Urinary bladder (tissue), 4 donors: ENCODE measurements around the gene ZC3H7B. TPM values are rescaled to one million over a fixed set of nuclear protein-coding genes. Genes with fewer than 3 reads are reported as not detected.
"Not testable (repeated sequence)": the region's sequence is repeated elsewhere in the genome, so short reads cannot be mapped to it uniquely, and the experiment has no call there.

Experiments used
- DNase-seq: peaks from one replicate; pipeline ENCODE4 v3.0.0-alpha.2; 2015; ENCODE audit errors: extremely low spot score
- H3K27ac ChIP-seq: one replicate; pipeline ENCODE4 v1.5.1; 2013; ENCODE audit warnings: low read depth, mild to moderate bottlenecking, moderate library complexity
- H3K36me3 ChIP-seq: one replicate; pipeline ENCODE4 v1.6.1; 2013; ENCODE audit warnings: mild to moderate bottlenecking, moderate library complexity; ENCODE audit not compliant: insufficient read depth
- H3K4me1 ChIP-seq: one replicate; pipeline ENCODE4 v1.6.1; 2013; ENCODE audit warnings: mild to moderate bottlenecking, moderate library complexity; ENCODE audit not compliant: insufficient read depth
- H3K4me3 ChIP-seq: one replicate; pipeline ENCODE4 v1.5.1; 2013; ENCODE audit warnings: low read depth, low read length
- WGBS: extraction: QIAGEN DNeasy Blood & Tissue Kit; methylation state at CpG from one replicate; pipeline ENCODE4 v1.1.7; 2013; 5-methylcytosine and 5-hydroxymethylcytosine counted together
- polyA plus RNA-seq: library from polyadenylated mRNA; stranded (reverse); fragments of 200-250 nt; gene quantifications from one replicate; pipeline ENCODE4 v1.2.3, GENCODE V29; 2013
- total RNA-seq: library from RNA; depleted of rRNA; stranded (reverse); fragments of >200 nt; gene quantifications from one replicate; pipeline ENCODE4 v1.2.3, GENCODE V29; 2014
- donor health status: healthy with polysubstance abuse.
- donor health status: healthy.

ZC3H7B gene
- total and polyA plus RNA-seq, 2 donors: 30.0 to 42.1 TPM

- not testable (repeated sequence) for DNase-seq, H3K4me3 ChIP-seq, H3K27ac ChIP-seq, H3K36me3 ChIP-seq, H3K4me1 ChIP-seq
- 81% methylated on average over 11 of the region's 28 CpGs for WGBS
Observed at GRCh38 chr22:41294816-41295215, 6.5 kb upstream of the ZC3H7B start.

GRCh38 chr22:41296826-41297667 lies 4.3 kb upstream of the ZC3H7B start:
- no peaks in the 10 kb centered on the region for H3K36me3 ChIP-seq
- no peak overlapping the region for H3K4me3 ChIP-seq
- DNase-seq: no peak
- no peak overlapping the region for H3K27ac ChIP-seq
- H3K4me1 ChIP-seq: no peaks in the 10 kb centered on the region
- 89% methylated on average over 9 of the region's 9 CpGs for WGBS

- Histone ChIP-seq H3K4me1 (no peaks in the 10 kb centered on the region), H3K4me3 (no peak overlapping the region), H3K36me3 (no peaks in the 10 kb centered on the region), H3K27ac (no peak overlapping the region)
- 44% methylated on average over 7 of the region's 7 CpGs for WGBS
- no peak for DNase-seq
Observed at GRCh38 chr22:41300661-41301060, 664 bp upstream of the ZC3H7B start.

GRCh38 chr22:41302021-41302767 lies 869 bp downstream of the ZC3H7B start:
- no peaks in the 10 kb centered on the region for H3K4me1 ChIP-seq
- no peaks in the 10 kb centered on the region for H3K36me3 ChIP-seq
- H3K27ac ChIP-seq: peak overlapping the region; percentile 40
- DNase-seq: no peak
- under 1% methylated on average over 60 of the region's 60 CpGs for WGBS
- H3K4me3 ChIP-seq: peak overlapping the region; percentile 100

GRCh38 chr22:41302811-41303210 lies 1.5 kb downstream of the ZC3H7B start:
- peak overlapping the region; percentile 100 for H3K4me3 ChIP-seq
- no peak for DNase-seq
- 10% methylated on average over 5 of the region's 5 CpGs for WGBS
- H3K27ac ChIP-seq: peak overlapping the region; percentile 40
- no peaks in the 10 kb centered on the region for H3K4me1 ChIP-seq
- no peaks in the 10 kb centered on the region for H3K36me3 ChIP-seq

GRCh38 chr22:41305646-41306045 lies 4.3 kb downstream of the ZC3H7B start:
- Histone ChIP-seq H3K4me1 (no peaks in the 10 kb centered on the region), H3K4me3 (no peak overlapping the region), H3K36me3 (no peaks in the 10 kb centered on the region), H3K27ac (no peak overlapping the region)
- WGBS: 82% methylated on average over 4 of the region's 4 CpGs
- no peak for DNase-seq

- Histone ChIP-seq H3K27ac (no peak overlapping the region), H3K4me1 (no peaks in the 10 kb centered on the region), H3K36me3 (no peaks in the 10 kb centered on the region), H3K4me3 (no peak overlapping the region)
- DNase-seq: no peak
- 61% methylated on average over 3 of the region's 3 CpGs for WGBS
Observed at GRCh38 chr22:41308054-41308453, 6.7 kb downstream of the ZC3H7B start.

- Histone ChIP-seq H3K4me1 (no peaks in the 10 kb centered on the region), H3K4me3 (no peak overlapping the region), H3K36me3 (no peaks in the 10 kb centered on the region), H3K27ac (no peak overlapping the region)
- DNase-seq: no peak
- WGBS: 73% methylated on average over 7 of the region's 7 CpGs
Observed at GRCh38 chr22:41308544-41308947, 7.2 kb downstream of the ZC3H7B start.

GRCh38 chr22:41310336-41310735 lies 9.0 kb downstream of the ZC3H7B start:
- no peaks in the 10 kb centered on the region for H3K4me1 ChIP-seq
- H3K36me3 ChIP-seq: no peaks in the 10 kb centered on the region
- no peak overlapping the region for H3K27ac ChIP-seq
- DNase-seq: no peak
- WGBS: 78% methylated on average over 1 of the region's 1 CpG
- no peak overlapping the region for H3K4me3 ChIP-seq

GRCh38 chr22:41311487-41311886 lies 10.2 kb downstream of the ZC3H7B start:
- no peak overlapping the region for H3K27ac ChIP-seq
- no peaks in the 10 kb centered on the region for H3K4me1 ChIP-seq
- WGBS: 91% methylated on average over 5 of the region's 5 CpGs
- H3K4me3 ChIP-seq: no peak overlapping the region
- H3K36me3 ChIP-seq: no peaks in the 10 kb centered on the region
- no peak for DNase-seq

GRCh38 chr22:41314821-41315220 lies 13.5 kb downstream of the ZC3H7B start:
- H3K27ac ChIP-seq: no peak overlapping the region
- DNase-seq: no peak
- no peaks in the 10 kb centered on the region for H3K36me3 ChIP-seq
- 97% methylated on average over 8 of the region's 8 CpGs for WGBS
- no peaks in the 10 kb centered on the region for H3K4me1 ChIP-seq
- no peak overlapping the region for H3K4me3 ChIP-seq

- no peak for DNase-seq
- Histone ChIP-seq H3K4me1 (no peaks in the 10 kb centered on the region), H3K4me3 (no peak overlapping the region), H3K36me3 (no peaks in the 10 kb centered on the region), H3K27ac (no peak overlapping the region)
- 65% methylated on average over 1 of the region's 1 CpG for WGBS
Observed at GRCh38 chr22:41315586-41315985, 14.3 kb downstream of the ZC3H7B start.

GRCh38 chr22:41320416-41321240 lies 19.3 kb downstream of the ZC3H7B start:
- no peaks in the 10 kb centered on the region for H3K4me1 ChIP-seq
- no peak overlapping the region for H3K4me3 ChIP-seq
- DNase-seq: no peak
- H3K27ac ChIP-seq: no peak overlapping the region
- 91% methylated on average over 16 of the region's 16 CpGs for WGBS
- H3K36me3 ChIP-seq: peaks cover 3% of the 10 kb centered on the region
